Body of pancreas (tissue), 4 donors: Measurements from ENCODE around the gene SPSB1.

ENCODE experiments used
- CTCF ChIP-seq, 7 experiments: fragments of 450-650 bp in 4 of 7; fragments of 200-600 bp in 3 of 7; sonication (generic) in 3 of 7; IDR thresholded peaks; one replicate each; pipeline ENCODE4 v1.5.1; 2016 to 2019; ENCODE audit warnings: antibody characterized with exemption in 7 of 7
- POLR2A ChIP-seq, 3 donors: fragments of 450-650 bp; IDR thresholded peaks; one replicate each; pipeline ENCODE4 v1.6.1; 2016; ENCODE audit warnings: antibody characterized with exemption in 3 of 3, mild to moderate bottlenecking in 2 of 3

DNA sequence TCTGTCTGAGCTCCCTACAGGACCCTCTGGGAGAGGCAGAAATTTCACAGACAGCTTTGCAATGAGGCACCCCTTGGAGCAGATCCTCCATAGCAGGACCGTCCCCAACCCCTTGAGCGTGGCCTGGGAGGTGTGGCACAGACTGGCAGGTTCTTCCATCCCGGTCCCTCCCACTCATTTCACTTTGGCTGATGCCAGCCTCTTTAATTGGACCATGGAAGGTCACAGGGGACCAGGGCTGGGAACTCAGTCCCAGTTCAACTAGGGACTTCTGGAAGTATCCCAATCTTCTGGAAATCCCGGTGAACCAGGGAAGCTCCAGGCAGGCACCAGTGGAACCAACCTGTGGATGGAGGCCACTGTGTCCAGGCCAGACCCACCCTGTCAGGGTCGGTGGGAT, 83.7 kb downstream of the SPSB1 start:
- TF ChIP-seq CTCF (IDR thresholded peaks at IDR 0.05) = no peak
- TF ChIP-seq POLR2A (IDR thresholded peaks at IDR 0.05) = no peak
